ENCODE data around the gene VPS35.

DNA sequence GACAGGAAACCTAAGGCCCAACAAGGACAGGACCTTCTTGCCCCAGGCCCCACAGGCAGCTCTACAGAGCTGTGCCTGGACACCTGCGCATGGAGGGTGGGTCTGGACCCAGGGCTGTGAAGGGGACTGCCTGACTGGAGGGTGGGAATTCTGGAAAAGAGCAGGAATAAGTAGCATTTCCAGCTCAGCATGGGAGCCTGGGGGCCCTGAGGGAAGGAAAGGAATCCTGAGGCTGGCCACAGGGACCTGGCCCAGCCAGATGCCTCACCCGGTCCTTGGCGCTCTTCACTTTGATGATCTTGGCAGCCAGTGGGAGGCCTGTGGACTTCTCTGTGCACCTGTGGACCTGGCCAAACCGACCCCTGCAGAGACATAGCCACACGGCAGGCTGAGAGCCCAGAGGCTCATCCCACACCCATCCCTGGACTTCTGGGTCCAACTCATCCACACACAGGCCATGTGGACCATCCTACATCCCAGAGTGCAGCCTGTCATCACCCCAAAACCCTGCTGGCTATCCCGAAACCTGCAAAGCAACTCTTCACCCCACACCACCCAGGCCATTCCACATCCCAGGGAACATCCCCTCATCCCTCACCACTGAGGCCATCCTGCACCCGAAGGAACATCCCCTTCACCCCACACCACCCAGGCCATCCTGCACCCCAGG lies 40.5 kb upstream of the VPS35 start:
- TF ChIP-seq ZNF76 (tag by site-specific recombination; IDR thresholded peaks at IDR 0.05; ENCODE audit: borderline replicate concordance, low read depth) (no peak), ZBTB44 (tag by site-specific recombination; IDR thresholded peaks at IDR 0.05) (no peak), ZNF133 (tag by site-specific recombination; IDR thresholded peaks at IDR 0.05) (no peak), CTCF (tag by site-specific recombination; IDR thresholded peaks at IDR 0.05) (no peak), ZNF830 (tag by site-specific recombination; IDR thresholded peaks at IDR 0.05; ENCODE audit: low read depth) (no peak), ZNF274 (IDR thresholded peaks at IDR 0.05; ENCODE audit: low read length) (no peak), ZNF274 (tag by site-specific recombination; IDR thresholded peaks at IDR 0.05; ENCODE audit: borderline replicate concordance) (no peak), MYNN (tag by site-specific recombination; IDR thresholded peaks at IDR 0.05; ENCODE audit: borderline replicate concordance) (no peak), ZNF175 (tag by site-specific recombination; IDR thresholded peaks at IDR 0.05) (no peak)
- TF ChIP-seq, protein P1, sequence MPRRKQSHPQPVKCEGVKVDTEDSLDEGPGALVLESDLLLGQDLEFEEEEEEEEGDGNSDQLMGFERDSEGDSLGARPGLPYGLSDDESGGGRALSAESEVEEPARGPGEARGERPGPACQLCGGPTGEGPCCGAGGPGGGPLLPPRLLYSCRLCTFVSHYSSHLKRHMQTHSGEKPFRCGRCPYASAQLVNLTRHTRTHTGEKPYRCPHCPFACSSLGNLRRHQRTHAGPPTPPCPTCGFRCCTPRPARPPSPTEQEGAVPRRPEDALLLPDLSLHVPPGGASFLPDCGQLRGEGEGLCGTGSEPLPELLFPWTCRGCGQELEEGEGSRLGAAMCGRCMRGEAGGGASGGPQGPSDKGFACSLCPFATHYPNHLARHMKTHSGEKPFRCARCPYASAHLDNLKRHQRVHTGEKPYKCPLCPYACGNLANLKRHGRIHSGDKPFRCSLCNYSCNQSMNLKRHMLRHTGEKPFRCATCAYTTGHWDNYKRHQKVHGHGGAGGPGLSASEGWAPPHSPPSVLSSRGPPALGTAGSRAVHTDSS (tag by site-specific recombination; IDR thresholded peaks at IDR 0.05) = no peak
